ENCODE results near the gene SMAD9.

DNA sequence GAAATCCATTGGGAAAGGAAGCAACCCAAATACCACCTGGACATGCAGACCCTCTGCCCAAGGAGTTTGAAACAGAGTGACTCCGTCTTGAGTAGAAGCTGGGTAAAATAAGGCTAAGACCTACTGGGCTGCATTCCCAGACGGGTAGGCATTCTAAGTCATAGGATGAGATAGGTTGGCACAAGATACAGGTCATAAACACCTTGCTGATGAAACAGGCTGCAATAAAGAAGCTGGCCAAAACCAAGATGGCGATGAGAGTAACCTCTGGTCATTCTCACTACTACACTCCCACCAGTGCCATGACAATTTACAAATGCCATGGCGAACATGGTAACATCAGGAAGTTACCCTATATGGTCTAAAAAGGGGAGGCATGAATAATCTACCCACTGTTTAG is 60.8 kb downstream of the SMAD9 start:
- TF ChIP-seq CTCF (conservative IDR thresholded peaks at IDR 0.05), result no peak
- TF ChIP-seq ZFX (IDR thresholded peaks at IDR 0.05), result no peak

Data from C4-2B (cell line).